GM11168 (cell line): Measurements from ENCODE around the gene BZW1.

Experiments
- in situ Hi-C: fragments of 300-500 bp; cut with MboI; formaldehyde crosslinking; loops from one replicate; pipeline ENCODE4 v1.12.0; 2022; ENCODE audit warnings: low sequenced_read_pairs; ENCODE audit not compliant: unreplicated experiment

Gene BZW1

GRCh38 chr2:200864176-200865034, 52.7 kb downstream of the BZW1 start, which contains the start of gene CLK1:
Gene CLK1 (minus strand): TSS chr2:200864658. CDS start chr2:200861862, 2,796 bp downstream.
- in situ Hi-C loops: no loop called here

DNA sequence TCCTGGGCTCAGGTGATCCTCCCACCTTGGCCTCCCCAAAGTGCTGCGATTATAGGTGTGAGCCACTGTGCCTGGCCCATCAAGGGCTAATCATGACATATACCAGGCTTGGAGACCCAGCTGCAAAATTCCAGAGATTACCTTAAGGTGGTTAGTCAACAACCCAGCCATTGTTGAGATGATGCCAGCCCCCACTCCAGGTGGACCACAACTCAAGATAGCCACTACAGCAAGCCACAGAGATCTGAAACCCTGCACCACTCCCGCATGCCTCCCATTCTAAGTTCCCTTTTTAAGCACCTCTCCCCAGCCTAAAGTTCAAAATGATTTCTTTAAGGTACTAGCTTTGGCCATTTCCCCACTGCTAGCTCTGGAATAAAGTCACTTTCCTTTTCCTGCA, 57.3 kb downstream of the BZW1 start:
- in situ Hi-C loops: no loop called here

DNA sequence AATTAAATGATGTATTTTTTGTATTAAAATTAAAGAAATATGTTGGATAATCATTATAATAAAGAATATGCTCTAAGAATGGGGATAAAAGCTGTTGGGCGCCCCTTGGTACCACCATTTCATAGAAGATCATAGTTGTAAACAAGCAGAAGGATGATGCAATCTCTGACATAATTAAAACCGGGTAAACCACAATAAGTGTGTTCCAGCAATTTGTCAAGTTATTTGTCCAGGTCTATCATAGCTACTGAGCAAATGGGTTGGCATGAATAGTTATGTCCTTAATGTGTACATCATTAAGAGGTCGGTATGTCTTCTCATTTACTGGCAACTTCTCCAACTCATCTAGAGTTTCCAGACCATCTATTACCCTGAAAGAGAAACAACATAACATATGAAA, 59.4 kb downstream of the BZW1 start:
- in situ Hi-C loops: no loop called here

DNA sequence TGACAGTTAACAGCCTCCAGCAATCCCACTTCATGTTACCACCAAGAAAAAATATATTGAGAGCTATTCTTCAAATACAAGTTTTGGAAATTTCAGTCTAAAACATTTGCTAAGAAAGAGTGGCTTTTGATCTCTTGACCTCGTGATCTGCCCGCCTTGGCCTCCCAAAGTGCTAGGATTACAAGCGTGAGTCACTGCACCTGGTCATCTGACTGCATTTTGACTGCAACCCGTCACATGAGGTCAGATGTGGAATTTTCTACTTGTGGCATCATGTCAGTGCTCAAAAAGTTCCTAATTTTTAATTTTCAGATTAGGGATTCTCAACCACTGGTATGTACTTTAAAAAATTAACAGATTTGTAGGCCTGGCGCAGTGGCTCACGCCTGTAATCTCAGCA, 61.9 kb downstream of the BZW1 start:
- in situ Hi-C loops: no loop called here
